Lung (tissue), 12 donors: ENCODE results near the gene PPP1R3F. TPM values are rescaled to one million over a fixed set of nuclear protein-coding genes. Genes with fewer than 3 reads are reported as not detected.

Source experiments
- ATAC-seq: fragments of 200-7000 bp; cut with Tn5 transposase; one replicate; pipeline ENCODE4 v1.9.1; 2020; ENCODE audit warnings: moderate number of reproducible peaks; ENCODE audit not compliant: insufficient read depth, low FRiP score
- DNase-seq, 3 donors: peaks; one replicate each; pipeline ENCODE4 v3.0.0-alpha.2; 2013 to 2017
- H3K27ac ChIP-seq, 2 donors: one replicate each; pipeline ENCODE4 v1.5.1; 2013; ENCODE audit warnings: mild to moderate bottlenecking in 2 of 2, moderate library complexity in 2 of 2, control low read depth in 1 of 2, inconsistent platforms in 1 of 2, low read depth in 1 of 2, low read length in 1 of 2
- H3K27me3 ChIP-seq, 3 donors: one replicate each; pipeline ENCODE4 v1.5.1; 2013; ENCODE audit warnings: low read length in 2 of 3; ENCODE audit not compliant: control insufficient read depth in 3 of 3, insufficient read depth in 3 of 3
- H3K36me3 ChIP-seq, 4 donors: one replicate each; pipeline ENCODE4 v1.5.1; 2013; ENCODE audit warnings: low read length in 4 of 4, mild to moderate bottlenecking in 1 of 4, moderate library complexity in 1 of 4; ENCODE audit not compliant: control insufficient read depth in 4 of 4, insufficient read depth in 4 of 4
- H3K4me1 ChIP-seq, 5 donors: one replicate each; pipeline ENCODE4 v1.5.1; 2013; ENCODE audit warnings: low read length in 5 of 5, mild to moderate bottlenecking in 2 of 5, moderate library complexity in 1 of 5; ENCODE audit not compliant: control insufficient read depth in 5 of 5, insufficient read depth in 5 of 5
- H3K4me3 ChIP-seq: one replicate; pipeline ENCODE4 v1.5.1; 2013; ENCODE audit warnings: mild to moderate bottlenecking, control low read depth, moderate library complexity
- H3K9ac ChIP-seq, 2 donors: one replicate each; pipeline ENCODE4 v1.5.1; 2013; ENCODE audit warnings: low read length in 2 of 2, control low read depth in 1 of 2; ENCODE audit not compliant: insufficient read depth in 1 of 2
- H3K9me3 ChIP-seq, 4 donors: one replicate each; pipeline ENCODE4 v1.5.1; 2013; ENCODE audit warnings: low read length in 3 of 4, mild to moderate bottlenecking in 1 of 4, moderate library complexity in 1 of 4; ENCODE audit not compliant: control insufficient read depth in 4 of 4, insufficient read depth in 3 of 4
- WGBS, 2 donors: extraction: QIAGEN DNeasy Blood & Tissue Kit; methylation state at CpG; one replicate each; pipeline ENCODE4 v1.1.7; 2013; 5-methylcytosine and 5-hydroxymethylcytosine counted together
- polyA plus RNA-seq, 2 donors: library from polyadenylated mRNA; stranded (reverse); fragments of 200-250 nt; gene quantifications; one replicate each; pipeline ENCODE4 v1.2.1, GENCODE V29; 2013
- total RNA-seq, 2 donors: library from RNA; depleted of rRNA in 1 of 2; stranded (reverse); fragments of >200 nt in 1 of 2; gene quantifications; one replicate each; pipeline ENCODE4 v1.2.1, GENCODE V29; 2014 to 2021
- TF ChIP-seq, protein P1 (sequence below): IDR thresholded peaks from 2 replicates; pipeline ENCODE4 v1.5.1; 2012; ENCODE audit warnings: mild to moderate bottlenecking; ENCODE audit errors: control extremely low read depth, extremely low read depth
- donor health status: control.
- donor health status: control.
- donor health status: Bipolar disorder and iron deficiency.
- donor health status: healthy.
- donor health status: DM: yes; HTN: yes; CAD: no.

Gene PPP1R3F
- total and polyA plus RNA-seq, 4 donors: 2.0 to 7.6 (median 4.4) TPM

GRCh38 chrX:49272421-49272820, 2.8 kb downstream of the PPP1R3F start:
- DNase-seq (no peak), ATAC-seq (no peak)
- 52 to 53% methylated on average over 6 of the region's 6 CpGs for WGBS, 2 donors
- H3K9me3 ChIP-seq: peaks cover 0 to 3% (median 0%) of the 10 kb centered on the region in 4 donors
- peak overlapping the region in 1 of 2 donors; percentile 31 for H3K27ac ChIP-seq
- no peaks in the 10 kb centered on the region for H3K27me3 ChIP-seq
- peaks cover 0 to 11% (median 6%) of the 10 kb centered on the region in 5 donors for H3K4me1 ChIP-seq
- no peak overlapping the region for H3K9ac ChIP-seq
- TF ChIP-seq, protein P1, sequence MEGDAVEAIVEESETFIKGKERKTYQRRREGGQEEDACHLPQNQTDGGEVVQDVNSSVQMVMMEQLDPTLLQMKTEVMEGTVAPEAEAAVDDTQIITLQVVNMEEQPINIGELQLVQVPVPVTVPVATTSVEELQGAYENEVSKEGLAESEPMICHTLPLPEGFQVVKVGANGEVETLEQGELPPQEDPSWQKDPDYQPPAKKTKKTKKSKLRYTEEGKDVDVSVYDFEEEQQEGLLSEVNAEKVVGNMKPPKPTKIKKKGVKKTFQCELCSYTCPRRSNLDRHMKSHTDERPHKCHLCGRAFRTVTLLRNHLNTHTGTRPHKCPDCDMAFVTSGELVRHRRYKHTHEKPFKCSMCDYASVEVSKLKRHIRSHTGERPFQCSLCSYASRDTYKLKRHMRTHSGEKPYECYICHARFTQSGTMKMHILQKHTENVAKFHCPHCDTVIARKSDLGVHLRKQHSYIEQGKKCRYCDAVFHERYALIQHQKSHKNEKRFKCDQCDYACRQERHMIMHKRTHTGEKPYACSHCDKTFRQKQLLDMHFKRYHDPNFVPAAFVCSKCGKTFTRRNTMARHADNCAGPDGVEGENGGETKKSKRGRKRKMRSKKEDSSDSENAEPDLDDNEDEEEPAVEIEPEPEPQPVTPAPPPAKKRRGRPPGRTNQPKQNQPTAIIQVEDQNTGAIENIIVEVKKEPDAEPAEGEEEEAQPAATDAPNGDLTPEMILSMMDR: no peak
- H3K36me3 ChIP-seq: no peaks in the 10 kb centered on the region
- H3K4me3 ChIP-seq: no peak overlapping the region

GRCh38 chrX:49273181-49273727, 3.7 kb downstream of the PPP1R3F start:
- DNase-seq (no peak), ATAC-seq (no peak)
- H3K4me1 ChIP-seq: peaks cover 0 to 11% (median 6%) of the 10 kb centered on the region in 5 donors
- TF ChIP-seq, protein P1: no peak
- H3K9ac ChIP-seq: no peak overlapping the region
- H3K27ac ChIP-seq: no peak overlapping the region
- H3K36me3 ChIP-seq: no peaks in the 10 kb centered on the region
- H3K9me3 ChIP-seq: peaks cover 0 to 3% (median 0%) of the 10 kb centered on the region in 4 donors
- whole genome bisulfite sequencing, 2 donors: 56 to 77% methylated on average over 8 of the region's 8 CpGs
- no peaks in the 10 kb centered on the region for H3K27me3 ChIP-seq
- H3K4me3 ChIP-seq: no peak overlapping the region

DNA sequence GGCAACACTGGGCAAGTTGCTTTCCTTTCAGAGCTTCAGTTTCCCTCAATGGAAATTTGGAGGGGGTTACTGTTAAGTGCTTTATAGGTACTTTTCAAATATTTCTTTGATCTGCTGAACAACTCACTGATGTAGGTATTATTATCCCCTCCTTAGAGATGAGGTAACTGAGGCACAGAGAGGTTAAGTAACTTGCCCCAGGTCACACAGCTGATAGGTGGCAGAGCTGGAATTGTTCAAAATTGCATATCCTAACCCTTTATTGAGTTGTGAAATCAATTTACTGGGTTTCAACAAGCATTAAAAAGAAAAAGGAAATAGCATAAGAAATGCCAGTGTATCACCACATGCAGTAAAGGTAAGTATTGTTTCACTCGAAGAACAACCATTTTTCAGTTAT, 6.6 kb downstream of the PPP1R3F start:
- ATAC-seq (no peak), DNase-seq (no peak)
- no peaks in the 10 kb centered on the region for H3K9me3 ChIP-seq
- no peaks in the 10 kb centered on the region for H3K36me3 ChIP-seq
- 66 to 79% methylated on average over 1 of the region's 1 CpG for WGBS, 2 donors
- H3K27me3 ChIP-seq: no peaks in the 10 kb centered on the region
- no peak overlapping the region for H3K4me3 ChIP-seq
- H3K27ac ChIP-seq: no peak overlapping the region
- peaks cover 0 to 6% (median 4%) of the 10 kb centered on the region in 5 donors for H3K4me1 ChIP-seq
- no peak overlapping the region for H3K9ac ChIP-seq
- TF ChIP-seq, protein P1: no peak
